Memory B cell (primary cell): ENCODE measurements around the gene RPS10.

Source experiments
- ATAC-seq: fragments of 150-1000 bp; cut with Tn5 transposase; 2 replicates; pipeline ENCODE4 v1.10.0; 2021; ENCODE audit warnings: low read depth, mild to moderate bottlenecking, moderate library complexity
- DNase-seq, 2 donors: peaks; one replicate each; pipeline ENCODE4 v3.0.0; 2022; ENCODE audit warnings: low spot score in 2 of 2
- H3K27ac Mint-ChIP-seq: one replicate; pipeline ENCODE4 v1.8.0; 2022; ENCODE audit warnings: mild to moderate bottlenecking, moderate library complexity, mixed read lengths
- H3K27me3 Mint-ChIP-seq: one replicate; pipeline ENCODE4 v1.8.0; 2022; ENCODE audit warnings: mixed read lengths
- H3K36me3 Mint-ChIP-seq: one replicate; pipeline ENCODE4 v1.8.0; 2022; ENCODE audit warnings: mild to moderate bottlenecking, mixed read lengths
- H3K4me1 Mint-ChIP-seq: one replicate; pipeline ENCODE4 v1.8.0; 2022; ENCODE audit warnings: mixed read lengths
- H3K4me3 Mint-ChIP-seq: one replicate; pipeline ENCODE4 v1.8.0; 2022; ENCODE audit warnings: mild to moderate bottlenecking, moderate library complexity, mixed read lengths
- H3K9me3 Mint-ChIP-seq: one replicate; pipeline ENCODE4 v1.8.0; 2022; ENCODE audit warnings: mixed read lengths

RPS10 gene

GRCh38 chr6:34393191-34393965, 32.5 kb downstream of the RPS10 start:
- Mint-ChIP-seq H3K27ac (no peak overlapping the region), H3K4me3 (peak overlapping the region; percentile 65)

GRCh38 chr6:34392497-34393190, 33.2 kb downstream of the RPS10 start, which contains the start of gene NUDT3:
Gene NUDT3 (minus strand): TSS chr6:34392669. CDS start chr6:34392362, 307 bp downstream.
- ATAC-seq (peak; percentile 76), DNase-seq (peak; percentile 96 to 97)
- H3K36me3 Mint-ChIP-seq: no peaks in the 10 kb centered on the region
- no peak within 1 kb of the TSS for H3K27ac Mint-ChIP-seq
- no peaks in the 10 kb centered on the region for H3K27me3 Mint-ChIP-seq
- peak within 1 kb of the TSS; percentile 65 for H3K4me3 Mint-ChIP-seq
- H3K9me3 Mint-ChIP-seq: no peaks in the 10 kb centered on the region
- peaks cover 14% of the 10 kb centered on the region for H3K4me1 Mint-ChIP-seq

More at GRCh38 chr6:34393191-34393965, 32.5 kb downstream of the RPS10 start:
- no peaks in the 10 kb centered on the region for H3K9me3 Mint-ChIP-seq
- H3K4me1 Mint-ChIP-seq: peaks cover 14% of the 10 kb centered on the region
- H3K27me3 Mint-ChIP-seq: no peaks in the 10 kb centered on the region
- ATAC-seq (peak; percentile 16), DNase-seq (no peak)
- no peaks in the 10 kb centered on the region for H3K36me3 Mint-ChIP-seq

- H3K27me3 Mint-ChIP-seq: no peaks in the 10 kb centered on the region
- no peaks in the 10 kb centered on the region for H3K36me3 Mint-ChIP-seq
- H3K27ac Mint-ChIP-seq: no peak overlapping the region
- peaks cover 14% of the 10 kb centered on the region for H3K4me1 Mint-ChIP-seq
- H3K9me3 Mint-ChIP-seq: no peaks in the 10 kb centered on the region
- DNase-seq (peak in 1 of 2 donors; percentile 37), ATAC-seq (peak; percentile 29)
- H3K4me3 Mint-ChIP-seq: no peak overlapping the region
Measured at GRCh38 chr6:34391786-34392496, 33.9 kb downstream of the RPS10 start.

GRCh38 chr6:34391473-34391785, 34.4 kb downstream of the RPS10 start:
- Mint-ChIP-seq H3K4me1 (peaks cover 14% of the 10 kb centered on the region), H3K27me3 (no peaks in the 10 kb centered on the region), H3K36me3 (no peaks in the 10 kb centered on the region), H3K4me3 (no peak overlapping the region), H3K27ac (no peak overlapping the region), H3K9me3 (no peaks in the 10 kb centered on the region)
- no peak for DNase-seq
- no peak for ATAC-seq

GRCh38 chr6:34390531-34391472, 35.1 kb downstream of the RPS10 start:
- Mint-ChIP-seq H3K27me3 (no peaks in the 10 kb centered on the region), H3K27ac (no peak overlapping the region), H3K4me1 (peaks cover 16% of the 10 kb centered on the region), H3K4me3 (no peak overlapping the region), H3K9me3 (no peaks in the 10 kb centered on the region), H3K36me3 (no peaks in the 10 kb centered on the region)
- no peak for DNase-seq
- ATAC-seq: no peak

GRCh38 chr6:34389034-34389433, 36.8 kb downstream of the RPS10 start:
- no peak for DNase-seq
- H3K36me3 Mint-ChIP-seq: no peaks in the 10 kb centered on the region
- no peak overlapping the region for H3K4me3 Mint-ChIP-seq
- H3K27ac Mint-ChIP-seq: peak overlapping the region; percentile 5
- H3K4me1 Mint-ChIP-seq: peaks cover 18% of the 10 kb centered on the region
- no peak for ATAC-seq
- no peaks in the 10 kb centered on the region for H3K9me3 Mint-ChIP-seq
- H3K27me3 Mint-ChIP-seq: no peaks in the 10 kb centered on the region

GRCh38 chr6:34388421-34388820, 37.4 kb downstream of the RPS10 start:
- DNase-seq (no peak), ATAC-seq (no peak)
- Mint-ChIP-seq H3K36me3 (no peaks in the 10 kb centered on the region), H3K4me1 (peaks cover 17% of the 10 kb centered on the region), H3K4me3 (no peak overlapping the region), H3K27ac (no peak overlapping the region), H3K27me3 (no peaks in the 10 kb centered on the region), H3K9me3 (no peaks in the 10 kb centered on the region)

- ATAC-seq (no peak), DNase-seq (no peak)
- H3K27ac Mint-ChIP-seq: no peak overlapping the region
- H3K4me3 Mint-ChIP-seq: no peak overlapping the region
- no peaks in the 10 kb centered on the region for H3K36me3 Mint-ChIP-seq
- peaks cover 13% of the 10 kb centered on the region for H3K4me1 Mint-ChIP-seq
- H3K9me3 Mint-ChIP-seq: no peaks in the 10 kb centered on the region
- no peaks in the 10 kb centered on the region for H3K27me3 Mint-ChIP-seq
Measured at GRCh38 chr6:34386316-34387137, 39.3 kb downstream of the RPS10 start.

- H3K36me3 Mint-ChIP-seq: peaks cover 1% of the 10 kb centered on the region
- H3K4me1 Mint-ChIP-seq: peaks cover 15% of the 10 kb centered on the region
- ATAC-seq (no peak), DNase-seq (no peak)
- no peaks in the 10 kb centered on the region for H3K9me3 Mint-ChIP-seq
- H3K27ac Mint-ChIP-seq: no peak overlapping the region
- no peak overlapping the region for H3K4me3 Mint-ChIP-seq
- H3K27me3 Mint-ChIP-seq: no peaks in the 10 kb centered on the region
Measured at GRCh38 chr6:34385793-34386195, 40.1 kb downstream of the RPS10 start.

GRCh38 chr6:34384321-34385153, 41.3 kb downstream of the RPS10 start:
- no peaks in the 10 kb centered on the region for H3K27me3 Mint-ChIP-seq
- H3K4me3 Mint-ChIP-seq: no peak overlapping the region
- no peaks in the 10 kb centered on the region for H3K9me3 Mint-ChIP-seq
- no peak overlapping the region for H3K27ac Mint-ChIP-seq
- ATAC-seq: no peak
- peaks cover 2% of the 10 kb centered on the region for H3K36me3 Mint-ChIP-seq
- H3K4me1 Mint-ChIP-seq: peaks cover 18% of the 10 kb centered on the region
- no peak for DNase-seq

- H3K4me3 Mint-ChIP-seq: no peak overlapping the region
- no peak for DNase-seq
- no peaks in the 10 kb centered on the region for H3K27me3 Mint-ChIP-seq
- ATAC-seq: no peak
- H3K9me3 Mint-ChIP-seq: no peaks in the 10 kb centered on the region
- peaks cover 16% of the 10 kb centered on the region for H3K4me1 Mint-ChIP-seq
- H3K27ac Mint-ChIP-seq: peak overlapping the region; percentile 24
- peaks cover 4% of the 10 kb centered on the region for H3K36me3 Mint-ChIP-seq
Measured at GRCh38 chr6:34383656-34384320, 42.1 kb downstream of the RPS10 start.

- no peaks in the 10 kb centered on the region for H3K27me3 Mint-ChIP-seq
- H3K27ac Mint-ChIP-seq: peak overlapping the region; percentile 24
- no peaks in the 10 kb centered on the region for H3K9me3 Mint-ChIP-seq
- peaks cover 19% of the 10 kb centered on the region for H3K4me1 Mint-ChIP-seq
- ATAC-seq (no peak), DNase-seq (no peak)
- no peak overlapping the region for H3K4me3 Mint-ChIP-seq
- peaks cover 5% of the 10 kb centered on the region for H3K36me3 Mint-ChIP-seq
Measured at GRCh38 chr6:34383161-34383631, 42.7 kb downstream of the RPS10 start.
